ENCODE data around the gene DOCK4.
A peak's percentile ranks its signal among the peaks of the same experiment; 100 is the strongest.
"Not testable (repeated sequence)": the region's sequence is repeated elsewhere in the genome, so short reads cannot be mapped to it uniquely, and the experiment has no call there.

The DOCK4 gene

DNA sequence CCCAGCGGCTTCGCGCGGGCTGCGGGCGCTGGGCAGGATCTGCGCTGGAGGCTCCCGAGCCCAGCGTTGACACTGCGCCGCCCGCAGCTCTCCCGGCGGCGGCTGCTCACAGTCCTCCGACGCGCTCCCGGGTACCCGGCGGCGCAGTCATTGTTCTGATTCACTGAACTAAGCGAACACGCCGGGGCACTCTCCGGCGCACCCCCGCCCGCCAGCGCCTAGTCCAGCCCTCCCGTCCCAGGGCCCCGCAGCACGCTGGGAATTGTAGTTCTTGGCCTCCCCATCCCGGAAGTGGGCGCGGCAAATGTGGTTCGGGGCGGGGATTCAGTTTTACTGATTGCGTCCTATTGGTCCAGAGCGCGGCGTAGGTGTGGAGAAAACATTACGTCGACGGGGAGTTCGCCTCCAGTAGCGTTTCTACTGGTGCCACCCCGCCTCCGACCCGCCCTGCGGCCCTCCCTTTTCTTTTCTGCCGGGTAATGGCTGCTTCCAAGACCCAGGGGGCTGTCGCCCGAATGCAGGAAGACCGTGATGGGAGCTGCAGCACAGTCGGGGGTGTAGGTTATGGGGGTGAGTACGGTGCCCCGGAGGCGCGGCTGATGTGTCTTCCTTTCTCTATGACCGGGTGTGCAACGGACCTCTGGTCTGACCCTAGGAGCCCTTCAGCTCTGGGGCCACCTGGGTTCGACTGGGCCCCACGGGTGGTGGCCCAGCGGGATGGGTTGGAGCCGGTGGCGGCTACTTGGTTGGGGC lies at the start of gene DOCK4, which contains the start of gene ZNF277:
Gene DOCK4 (minus strand): TSS at position 162 of the 753 bp plus-strand sequence. CDS start 261 bp downstream, outside the sequence.
Gene ZNF277 (plus strand): TSS at position 458 of the 753 bp plus-strand sequence. CDS start 22 bp downstream, at position 480.
- DNase-seq: peak; percentile 99

- DNase-seq: no peak
Observed at GRCh38 chr7:112255388-112255720, 49.2 kb upstream of the DOCK4 start.

GRCh38 chr7:112254709-112255387 lies 48.6 kb upstream of the DOCK4 start:
- DNase-seq: no peak

- DNase-seq: no peak
Observed at GRCh38 chr7:112254156-112254555, 48.0 kb upstream of the DOCK4 start.

GRCh38 chr7:112252691-112253090 lies 46.5 kb upstream of the DOCK4 start:
- DNase-seq: no peak

- no peak for DNase-seq
Observed at GRCh38 chr7:112252141-112252540, 45.9 kb upstream of the DOCK4 start.

DNA sequence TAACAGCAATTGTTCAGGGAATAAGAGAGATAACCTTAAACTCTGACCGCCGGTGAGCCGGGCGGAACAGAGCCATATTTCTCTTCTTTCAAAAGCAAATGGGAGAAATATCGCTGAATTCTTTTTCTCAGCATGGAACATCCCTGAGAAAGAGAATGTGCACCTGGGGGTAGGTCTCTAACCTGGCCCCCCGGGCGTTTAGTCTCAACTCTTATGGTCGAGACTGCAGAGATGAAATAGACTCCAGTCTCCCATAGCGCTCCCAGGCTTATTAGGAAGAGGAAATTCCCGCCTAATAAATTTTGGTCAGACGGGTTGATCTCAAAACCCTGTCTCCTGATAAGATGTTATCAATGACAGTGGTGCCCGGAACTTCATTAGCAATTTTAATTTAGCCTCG lies 43.8 kb upstream of the DOCK4 start:
- DNase-seq: not testable (repeated sequence)

GRCh38 chr7:112248598-112248997 lies 42.4 kb upstream of the DOCK4 start:
- no peak for DNase-seq

DNA sequence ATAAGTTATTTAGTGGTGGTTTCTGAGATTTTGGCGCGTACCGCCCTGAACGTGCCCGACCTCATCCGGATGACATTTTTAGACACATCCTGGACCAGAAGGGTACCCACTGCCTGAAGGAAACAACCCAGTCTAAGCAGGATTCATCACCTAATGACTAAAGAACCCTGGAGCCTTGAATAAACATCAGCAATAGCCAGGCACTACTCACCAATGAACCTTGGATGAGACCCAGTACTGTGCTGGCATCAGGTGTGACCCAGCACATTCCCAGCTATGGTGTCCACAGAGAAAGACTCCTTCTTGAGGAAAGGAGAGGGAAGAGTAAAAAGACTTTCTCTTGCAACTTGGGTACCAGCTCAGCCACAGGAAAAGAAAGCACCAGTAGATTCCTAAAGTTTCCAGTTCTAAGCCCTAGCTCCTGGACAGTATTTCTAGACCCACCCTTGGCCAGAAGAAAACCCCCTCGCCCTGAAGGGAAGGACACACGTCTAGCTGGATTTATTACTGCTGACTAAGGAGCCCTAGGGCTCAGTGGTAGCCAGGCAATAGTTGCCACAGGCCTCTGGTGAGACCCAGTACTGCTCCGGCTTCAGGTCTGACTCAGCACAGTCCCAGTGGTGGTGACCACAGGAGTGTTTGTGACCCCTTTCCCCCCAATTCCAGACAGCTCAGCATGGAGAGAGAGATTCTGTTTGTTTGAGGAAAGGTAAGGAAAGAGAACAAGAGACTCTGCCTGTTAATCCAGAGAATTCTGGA lies 32.8 kb upstream of the DOCK4 start:
- no peak for DNase-seq

- DNase-seq: no peak
Observed at GRCh38 chr7:112238330-112238729, 32.1 kb upstream of the DOCK4 start.

DNA sequence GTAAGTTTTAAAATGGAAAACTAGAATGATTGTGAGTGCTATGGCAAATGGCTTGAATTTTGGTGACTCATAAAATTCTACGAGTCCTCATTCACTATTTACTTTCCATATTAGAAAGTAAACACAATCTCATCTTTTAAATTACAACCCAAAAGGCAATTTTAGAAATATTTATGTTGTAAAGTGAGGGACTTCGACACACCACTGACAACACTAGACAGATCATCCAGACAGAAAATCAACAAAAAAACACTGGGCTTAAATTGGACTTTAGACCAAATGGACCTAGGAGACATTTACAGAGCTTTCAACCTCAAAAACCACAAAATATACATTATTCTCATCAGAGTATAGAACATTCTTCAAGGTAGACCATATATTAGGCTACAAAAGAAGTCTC lies 30.4 kb upstream of the DOCK4 start:
- no peak for DNase-seq

GRCh38 chr7:112234147-112234546 lies 27.9 kb upstream of the DOCK4 start:
- DNase-seq: no peak

- no peak for DNase-seq
Observed at GRCh38 chr7:112233048-112233697, 27.0 kb upstream of the DOCK4 start.

GRCh38 chr7:112232212-112232978 lies 26.2 kb upstream of the DOCK4 start:
- no peak for DNase-seq

GRCh38 chr7:112228632-112229031 lies 22.4 kb upstream of the DOCK4 start:
- DNase-seq: no peak

- DNase-seq: no peak
Observed at GRCh38 chr7:112226701-112227276, 20.6 kb upstream of the DOCK4 start.

DNA sequence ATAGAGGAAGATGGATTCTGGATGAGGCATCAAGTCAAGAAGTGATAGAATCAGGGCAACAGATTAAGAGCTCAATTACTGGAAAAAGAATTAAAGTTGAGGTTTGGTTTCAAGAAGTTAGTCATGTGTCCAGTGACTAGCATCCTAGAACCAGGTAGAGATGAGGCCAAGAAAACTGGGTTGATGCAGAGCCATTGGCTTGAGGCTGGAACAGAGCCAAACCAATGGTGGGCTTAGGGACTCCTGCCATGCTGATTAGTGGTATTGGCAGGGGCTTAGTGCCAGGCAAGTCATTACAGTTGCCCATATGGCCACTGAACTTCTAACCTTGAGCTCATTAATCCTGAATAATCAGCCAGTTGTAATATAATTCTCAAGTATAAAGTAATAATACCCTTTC lies 18.8 kb upstream of the DOCK4 start:
- DNase-seq: no peak

- DNase-seq: no peak
Observed at GRCh38 chr7:112224186-112224585, 18.0 kb upstream of the DOCK4 start.

DNA sequence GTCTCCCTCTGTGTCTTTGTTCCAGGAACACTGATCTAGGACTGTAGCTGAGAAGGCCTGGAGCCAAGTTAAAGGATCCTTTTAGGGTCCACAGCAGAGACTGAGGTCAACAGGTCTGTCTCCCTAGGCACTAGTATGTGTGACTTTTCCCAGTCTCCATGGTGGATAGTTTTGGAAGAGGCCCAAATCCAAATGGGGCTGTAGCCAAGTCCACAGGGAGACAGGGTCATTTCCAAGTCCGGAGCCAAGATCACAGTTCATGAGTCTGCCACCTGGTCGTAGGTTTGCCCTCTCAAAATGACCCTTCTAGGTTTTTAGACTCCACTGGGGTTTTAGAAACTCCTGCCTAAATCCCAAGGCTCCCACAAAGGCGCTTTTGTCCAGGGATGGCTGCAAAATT lies 17.1 kb upstream of the DOCK4 start:
- DNase-seq: no peak

DNA sequence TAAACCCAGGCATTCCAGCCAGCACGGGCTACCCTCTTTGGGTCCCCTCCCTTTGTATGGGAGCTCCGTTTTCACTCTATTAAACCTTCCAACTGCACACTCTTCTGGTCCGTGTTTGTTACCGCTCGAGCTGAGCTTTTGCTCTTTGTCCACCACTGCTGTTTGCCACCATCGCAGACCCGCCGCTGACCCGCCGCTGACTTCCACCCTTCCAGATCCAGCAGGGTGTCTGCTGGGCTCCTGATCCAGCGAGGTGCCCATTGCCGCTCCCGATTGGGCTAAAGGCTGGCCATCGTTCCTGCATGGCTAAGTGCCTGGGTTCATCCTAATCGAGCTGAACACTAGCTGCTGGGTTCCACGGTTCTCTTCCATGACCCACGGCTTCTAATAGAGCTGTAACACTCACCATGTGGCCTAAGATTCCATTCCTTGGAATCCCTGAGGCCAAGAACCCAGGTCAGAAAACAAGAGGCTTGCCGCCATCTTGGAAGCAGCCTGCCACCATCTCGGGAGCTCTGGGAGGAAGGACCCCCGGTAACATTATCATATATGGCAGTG lies 14.8 kb upstream of the DOCK4 start:
- DNase-seq: no peak

DNA sequence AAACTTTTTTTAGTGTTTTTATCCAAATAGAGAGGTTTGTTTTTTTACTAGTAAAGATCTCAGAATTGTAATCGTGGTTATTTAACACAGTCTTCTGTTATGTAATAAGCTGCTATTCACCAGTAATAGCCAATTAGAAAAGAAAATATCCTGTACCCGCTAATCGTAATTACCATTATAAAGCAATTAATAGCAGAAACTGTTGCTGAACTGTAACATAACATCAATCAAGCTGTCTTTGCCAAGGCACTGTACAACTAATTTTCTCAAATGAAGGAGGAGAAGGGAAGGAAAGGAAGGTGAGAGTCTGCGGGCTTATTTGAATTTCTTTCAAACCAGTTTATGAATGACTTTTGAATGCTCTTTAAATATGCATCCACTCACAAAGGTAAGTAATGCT lies 9.6 kb upstream of the DOCK4 start:
- DNase-seq: no peak

GRCh38 chr7:112214883-112215282 lies 8.7 kb upstream of the DOCK4 start:
- DNase-seq: no peak
